GM20000 (cell line): Measurements from ENCODE around the gene TACR2.

Experiments used
- DNase-seq: peaks from one replicate; pipeline ENCODE4 v3.0.0; 2012; ENCODE audit warnings: low spot score
- TF ChIP-seq, protein P1 (sequence below): IDR thresholded peaks from 2 replicates; pipeline ENCODE4 v1.5.1; 2012; ENCODE audit warnings: mild to moderate bottlenecking, control low read depth; ENCODE audit errors: extremely low read depth, missing control alignments

The TACR2 gene

DNA sequence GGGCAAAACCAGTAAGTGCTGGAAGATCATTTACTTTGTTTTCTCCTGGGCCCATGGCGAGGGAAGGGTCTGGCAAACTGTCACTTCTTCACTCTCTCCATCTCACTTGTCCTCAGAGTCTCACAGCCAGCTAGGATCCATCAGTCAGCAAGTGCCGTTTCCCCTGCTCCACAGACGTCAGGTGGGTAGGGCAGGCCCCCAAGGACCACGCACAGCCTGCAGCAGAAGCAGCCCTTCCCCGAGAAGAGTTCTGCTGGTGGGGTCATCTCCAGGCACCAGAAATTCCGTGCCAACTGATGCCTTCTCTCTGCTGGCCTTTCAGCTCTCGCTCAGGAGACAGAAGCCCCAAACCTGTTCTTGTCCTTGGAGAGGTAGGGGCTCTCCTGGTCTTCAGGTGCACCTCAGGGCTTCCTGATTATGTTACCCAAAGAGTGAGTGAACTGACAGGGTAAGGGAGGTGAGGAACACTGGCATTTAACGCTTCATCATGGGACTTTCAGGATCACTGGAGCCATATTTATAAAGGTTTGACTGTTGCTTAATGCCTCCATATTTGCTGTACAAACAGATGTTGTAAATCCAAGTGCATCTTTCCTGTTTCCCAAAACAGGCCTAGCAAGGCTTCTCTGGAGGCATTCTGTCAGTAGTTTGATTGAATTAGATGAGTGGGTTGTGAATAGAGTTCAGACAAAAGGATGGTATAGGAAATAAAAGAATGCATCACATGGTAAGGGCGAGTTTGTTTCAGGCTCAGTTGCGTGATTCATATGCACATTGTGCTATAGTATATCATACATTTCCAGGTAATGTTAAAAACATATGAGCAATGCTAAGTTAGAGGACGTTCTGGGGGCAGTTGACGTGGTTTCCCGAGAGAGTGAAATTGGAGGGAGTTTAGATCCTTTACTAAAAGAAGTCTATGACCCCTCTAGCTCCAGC is 20.9 kb upstream of the TACR2 start:
- DNase-seq, result no peak
- TF ChIP-seq, protein P1, sequence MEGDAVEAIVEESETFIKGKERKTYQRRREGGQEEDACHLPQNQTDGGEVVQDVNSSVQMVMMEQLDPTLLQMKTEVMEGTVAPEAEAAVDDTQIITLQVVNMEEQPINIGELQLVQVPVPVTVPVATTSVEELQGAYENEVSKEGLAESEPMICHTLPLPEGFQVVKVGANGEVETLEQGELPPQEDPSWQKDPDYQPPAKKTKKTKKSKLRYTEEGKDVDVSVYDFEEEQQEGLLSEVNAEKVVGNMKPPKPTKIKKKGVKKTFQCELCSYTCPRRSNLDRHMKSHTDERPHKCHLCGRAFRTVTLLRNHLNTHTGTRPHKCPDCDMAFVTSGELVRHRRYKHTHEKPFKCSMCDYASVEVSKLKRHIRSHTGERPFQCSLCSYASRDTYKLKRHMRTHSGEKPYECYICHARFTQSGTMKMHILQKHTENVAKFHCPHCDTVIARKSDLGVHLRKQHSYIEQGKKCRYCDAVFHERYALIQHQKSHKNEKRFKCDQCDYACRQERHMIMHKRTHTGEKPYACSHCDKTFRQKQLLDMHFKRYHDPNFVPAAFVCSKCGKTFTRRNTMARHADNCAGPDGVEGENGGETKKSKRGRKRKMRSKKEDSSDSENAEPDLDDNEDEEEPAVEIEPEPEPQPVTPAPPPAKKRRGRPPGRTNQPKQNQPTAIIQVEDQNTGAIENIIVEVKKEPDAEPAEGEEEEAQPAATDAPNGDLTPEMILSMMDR, result no peak

DNA sequence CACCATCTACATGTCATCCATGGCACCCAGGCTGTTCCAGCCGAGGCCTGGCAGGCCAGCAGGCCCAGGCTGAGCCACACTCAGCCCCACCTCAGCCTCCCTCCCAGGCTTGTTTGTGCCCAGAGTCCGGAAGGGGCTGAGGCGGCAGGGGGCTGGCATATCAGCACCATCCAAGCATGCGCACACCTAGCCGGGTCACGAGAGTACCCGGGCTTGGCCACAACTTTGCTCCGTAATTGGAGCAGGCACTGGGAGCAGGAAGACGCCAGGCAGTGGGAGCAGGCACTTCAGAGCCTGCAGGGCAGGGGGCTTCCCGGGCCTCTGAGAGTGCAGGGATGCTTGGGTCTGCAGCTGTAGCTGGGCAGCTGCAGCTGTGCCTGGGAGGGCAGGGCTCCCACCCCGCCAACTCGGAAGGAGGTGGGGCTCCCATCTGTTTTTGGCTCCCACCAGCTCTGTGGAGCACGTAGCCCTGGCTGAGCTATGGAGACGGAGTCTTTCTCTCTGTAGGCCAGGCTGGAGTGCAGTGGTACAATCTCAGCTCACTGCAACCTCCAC is 19.3 kb upstream of the TACR2 start:
- no peak for DNase-seq
- TF ChIP-seq, protein P1, result no peak

DNA sequence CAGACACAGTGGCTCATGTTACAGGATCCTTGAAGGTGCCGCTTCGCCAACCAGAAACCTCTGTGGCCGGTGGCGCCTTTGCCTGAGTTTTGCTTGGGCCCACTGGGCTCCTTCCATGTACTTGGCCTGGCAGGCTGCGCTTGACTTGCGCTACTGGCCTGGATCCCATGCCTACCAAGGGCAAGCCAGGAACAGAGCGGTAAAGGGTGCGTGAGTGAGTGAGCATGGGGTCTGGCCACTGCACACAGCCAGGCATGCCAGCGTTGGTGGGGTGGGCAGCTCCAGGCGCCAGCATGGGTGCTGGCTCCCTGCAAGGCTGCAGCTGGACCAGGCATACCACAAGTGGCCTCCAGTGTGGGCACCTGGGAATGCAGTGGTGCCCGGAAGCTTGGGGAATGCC is 18.2 kb upstream of the TACR2 start:
- TF ChIP-seq, protein P1, result no peak
- DNase-seq, result no peak

DNA sequence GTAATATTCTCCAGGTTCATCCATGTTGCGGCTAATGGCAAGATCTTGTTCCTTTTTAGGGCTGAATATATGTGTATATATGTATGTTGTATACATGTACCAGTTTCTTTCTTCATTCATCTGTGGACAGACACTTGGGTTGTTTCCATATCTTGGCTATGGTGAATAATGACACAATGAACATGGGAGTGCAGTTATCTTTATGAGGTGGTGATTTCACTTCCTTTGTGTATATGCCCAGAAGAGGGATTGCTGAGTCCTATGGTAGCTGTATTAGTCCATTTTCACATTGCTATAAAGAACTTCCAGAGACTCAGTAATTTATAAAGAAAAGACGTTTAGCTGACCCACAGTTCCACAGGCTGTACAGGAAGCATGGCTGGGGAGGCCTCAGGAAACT is 17.5 kb upstream of the TACR2 start:
- TF ChIP-seq, protein P1, result no peak
- DNase-seq, result no peak

DNA sequence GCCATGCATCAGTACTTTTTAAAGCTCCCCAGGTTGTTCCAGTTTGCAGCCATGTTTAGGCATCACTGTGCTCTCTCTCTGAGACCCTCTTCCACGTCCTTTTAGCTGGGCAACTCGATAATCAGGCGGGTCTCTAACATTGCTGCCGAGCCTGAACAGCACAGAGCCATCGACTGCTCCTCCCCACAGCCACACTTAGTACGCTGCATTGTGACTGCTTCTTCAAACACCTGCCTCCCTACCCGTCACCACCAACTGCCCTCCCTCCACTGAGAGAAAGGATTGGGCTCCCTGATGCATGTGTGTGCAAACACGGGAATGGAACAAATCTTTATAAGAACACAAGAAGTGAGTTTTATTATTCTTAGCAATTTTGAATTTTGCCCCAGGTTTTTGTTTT is 11.4 kb upstream of the TACR2 start:
- TF ChIP-seq, protein P1, result no peak
- no peak for DNase-seq

DNA sequence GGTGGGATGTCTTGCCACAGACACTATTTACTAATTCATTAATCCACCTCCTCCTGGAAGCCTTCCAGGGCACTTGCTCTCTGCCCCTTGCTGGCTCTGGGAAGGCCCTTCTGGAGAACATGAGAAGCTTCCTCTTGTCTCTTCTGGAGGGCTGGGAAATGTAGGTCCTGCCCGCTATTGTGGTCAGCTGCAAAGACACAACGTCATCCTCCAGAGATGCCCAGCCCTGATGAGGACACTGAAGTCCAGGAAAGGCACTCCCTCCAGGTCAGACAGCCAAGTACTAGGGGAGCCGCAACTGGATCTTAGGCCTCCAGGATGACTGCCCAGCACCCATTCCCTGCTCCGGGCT is 9.6 kb upstream of the TACR2 start:
- no peak for DNase-seq
- TF ChIP-seq, protein P1, result no peak

DNA sequence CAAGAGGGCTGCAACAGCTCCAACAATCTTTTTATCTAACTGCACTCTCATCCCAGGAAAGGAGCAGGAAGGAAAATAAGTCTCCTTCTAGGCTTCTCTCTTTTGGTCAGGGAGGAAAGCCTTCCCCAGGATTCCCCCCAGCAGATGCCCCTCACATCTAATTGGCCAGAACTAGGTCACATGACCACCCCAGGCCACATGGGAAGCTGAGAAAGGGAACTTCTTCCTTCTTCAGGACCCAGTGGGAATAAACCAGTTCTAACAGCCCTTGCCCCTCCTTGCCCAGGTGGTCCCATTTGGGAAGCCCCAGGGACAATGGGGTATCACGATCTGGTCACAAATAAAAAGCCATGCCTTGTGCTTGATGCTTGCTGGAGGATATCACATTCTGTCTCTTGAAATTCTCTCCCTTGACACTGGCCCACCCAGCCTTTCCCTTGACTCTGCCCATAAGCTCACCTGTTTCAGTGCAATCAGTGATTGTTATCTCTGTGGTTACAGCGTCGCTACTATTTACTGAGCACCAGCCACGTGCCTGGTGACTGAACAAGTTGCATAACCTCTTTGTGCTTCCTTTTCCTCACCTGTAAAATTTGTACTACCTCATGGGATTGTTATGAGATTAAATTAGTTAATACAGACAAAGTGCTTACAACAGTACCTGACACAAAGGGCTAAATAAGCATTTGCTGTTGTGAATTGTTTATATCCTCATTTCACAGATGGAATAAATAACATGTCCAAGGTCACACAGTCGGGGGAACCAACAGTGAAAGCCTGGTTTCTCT is 9.0 kb upstream of the TACR2 start:
- TF ChIP-seq, protein P1, result no peak

More for the DNA sequence above, 9.0 kb upstream of the TACR2 start:
- DNase-seq, result no peak
